ENCODE measurements around the gene IZUMO4.
A peak's percentile ranks its signal among the peaks of the same experiment; 100 is the strongest.
"Not testable (repeated sequence)": the region's sequence is repeated elsewhere in the genome, so short reads cannot be mapped to it uniquely, and the experiment has no call there.

Gene IZUMO4

DNA sequence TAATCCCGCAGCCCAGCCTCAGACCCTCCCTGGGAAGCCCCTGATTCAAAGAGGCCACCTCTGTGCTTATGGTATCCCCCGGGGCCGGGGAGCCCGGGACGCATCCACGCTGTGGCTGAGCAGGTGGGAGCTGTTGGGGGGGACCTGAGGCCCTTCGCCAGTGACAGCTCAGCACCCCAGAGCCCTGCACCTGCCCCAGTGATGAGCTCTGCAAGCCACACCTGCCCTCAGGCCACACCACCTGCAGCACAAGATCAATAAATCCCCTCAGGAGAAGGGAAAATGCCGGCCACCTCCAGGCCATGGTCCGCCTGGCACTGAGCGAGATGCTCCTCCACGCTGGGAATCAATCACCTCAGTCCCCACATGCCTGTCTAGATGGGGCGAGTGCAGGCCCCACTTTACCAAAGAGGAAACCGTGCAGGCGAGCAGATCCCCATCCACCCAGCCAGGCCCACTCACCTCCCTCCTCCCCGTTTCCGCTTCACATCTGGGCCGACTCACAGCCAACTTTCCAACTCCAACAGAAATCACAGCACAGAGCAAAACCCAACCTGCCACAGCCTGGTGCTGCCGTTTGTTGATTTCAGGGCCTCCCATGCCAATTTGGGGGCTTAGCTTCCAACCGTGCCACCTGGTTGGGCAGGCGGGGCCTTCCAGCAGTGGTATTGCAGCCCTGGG is 13.4 kb upstream of the IZUMO4 start:
- peak; percentile 73 for DNase-seq

GRCh38 chr19:2084993-2085720 is 11.6 kb upstream of the IZUMO4 start:
- DNase-seq = peak; percentile 98

GRCh38 chr19:2086695-2087620 is 9.8 kb upstream of the IZUMO4 start:
- DNase-seq = not testable (repeated sequence)

GRCh38 chr19:2087621-2088100 is 9.1 kb upstream of the IZUMO4 start:
- peak; percentile 51 for DNase-seq

- DNase-seq = no peak
Measured at GRCh38 chr19:2089001-2089711, 7.6 kb upstream of the IZUMO4 start.

- DNase-seq = no peak
Measured at GRCh38 chr19:2089727-2090053, 7.0 kb upstream of the IZUMO4 start.

DNA sequence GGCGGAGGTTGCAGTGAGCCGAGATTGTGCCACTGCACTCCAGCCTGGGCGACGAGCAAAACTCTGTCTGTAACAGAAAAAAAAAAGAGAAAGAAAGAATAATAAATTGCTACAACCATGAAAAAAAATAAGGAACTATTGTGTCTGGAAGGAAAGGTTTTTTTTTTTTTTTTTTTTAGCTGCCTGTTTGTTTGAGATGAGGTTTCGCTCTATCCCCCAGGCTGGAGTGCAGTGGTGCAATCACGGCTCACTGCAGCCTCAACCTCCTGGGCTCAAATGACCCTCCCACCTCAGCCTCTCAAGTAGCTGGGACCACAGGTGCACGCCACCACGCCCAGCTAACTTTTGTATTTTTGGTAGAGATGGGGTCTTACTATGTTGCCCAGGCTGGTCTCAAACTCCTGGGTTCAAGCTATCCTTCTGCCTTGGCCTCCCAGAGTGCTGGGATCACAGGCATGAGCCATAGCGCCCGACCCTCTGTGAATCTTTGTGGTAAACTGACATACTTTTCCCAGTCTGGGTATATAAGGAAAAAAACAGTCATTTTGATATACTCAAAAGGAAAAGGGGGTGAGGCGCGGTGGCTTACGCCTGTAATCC is 4.7 kb upstream of the IZUMO4 start:
- not testable (repeated sequence) for DNase-seq

GRCh38 chr19:2096034-2096479 is 658 bp upstream of the IZUMO4 start, which contains the start of gene MOB3A:
Gene MOB3A, minus strand, starts transcription at chr19:2096326. Its CDS starts 17,766 bp downstream, at chr19:2078560.
- peak; percentile 96 for DNase-seq

- DNase-seq = no peak
Measured at GRCh38 chr19:2097203-2097885, 629 bp downstream of the IZUMO4 start.

DNA sequence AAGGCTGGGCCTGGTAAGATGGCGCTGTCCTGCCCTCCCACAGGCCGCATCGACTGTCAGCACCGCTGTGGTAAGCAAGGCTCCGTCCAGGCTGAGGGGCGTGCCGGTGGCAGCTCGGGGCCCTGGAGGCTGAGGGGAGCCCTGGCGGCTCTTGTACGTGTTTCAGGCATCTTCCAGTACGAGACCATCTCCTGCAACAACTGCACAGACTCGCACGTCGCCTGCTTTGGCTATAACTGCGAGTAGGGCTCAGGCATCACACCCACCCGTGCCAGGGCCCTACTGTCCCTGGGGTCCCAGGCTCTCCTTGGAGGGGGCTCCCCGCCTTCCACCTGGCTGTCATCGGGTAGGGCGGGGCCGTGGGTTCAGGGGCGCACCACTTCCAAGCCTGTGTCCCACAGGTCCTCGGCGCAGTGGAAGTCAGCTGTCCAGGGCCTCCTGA is 1.2 kb downstream of the IZUMO4 start:
- no peak for DNase-seq

GRCh38 chr19:2099054-2099501 is 2.4 kb downstream of the IZUMO4 start:
- no peak for DNase-seq

- no peak for DNase-seq
Measured at GRCh38 chr19:2099937-2100718, 3.4 kb downstream of the IZUMO4 start.

GRCh38 chr19:2100719-2101061 is 4.0 kb downstream of the IZUMO4 start:
- no peak for DNase-seq

- DNase-seq = no peak
Measured at GRCh38 chr19:2101417-2102335, 5.0 kb downstream of the IZUMO4 start.

GRCh38 chr19:2103045-2103707 is 6.5 kb downstream of the IZUMO4 start:
- DNase-seq = no peak

- DNase-seq = no peak
Measured at GRCh38 chr19:2108251-2109016, 11.7 kb downstream of the IZUMO4 start.

GRCh38 chr19:2109046-2109864 is 12.5 kb downstream of the IZUMO4 start:
- no peak for DNase-seq
